Astrocyte (in vitro differentiated cells and primary cell): Measurements from ENCODE around the gene CLEC3B. TPM values are rescaled to one million over a fixed set of nuclear protein-coding genes. Genes with fewer than 3 reads are reported as not detected.

Experiments
- DNase-seq: peaks from one replicate; pipeline ENCODE4 v3.0.0-alpha.2; 2010; ENCODE audit warnings: low read depth
- FAIRE-seq: peaks from 2 replicates; lab custom pipeline; 2011; peaks lifted over from hg19 to GRCh38; lab: Jason Lieb, UNC
- H2AFZ ChIP-seq: 2 replicates; pipeline ENCODE4 v1.6.0; 2012; ENCODE audit warnings: low read depth, low read length, inconsistent platforms
- H3K27ac ChIP-seq: 2 replicates; pipeline ENCODE4 v1.5.1; 2011; ENCODE audit warnings: low read depth, low read length, inconsistent platforms
- H3K27me3 ChIP-seq: 2 replicates; pipeline ENCODE4 v1.6.0; 2011; ENCODE audit warnings: low read length, inconsistent platforms; ENCODE audit not compliant: insufficient read depth
- H3K36me3 ChIP-seq: 2 replicates; pipeline ENCODE4 v1.5.1; 2011; ENCODE audit warnings: low read length, inconsistent platforms; ENCODE audit not compliant: insufficient read depth
- H3K4me1 ChIP-seq: 2 replicates; pipeline ENCODE4 v1.5.1; 2011; ENCODE audit warnings: low read length, inconsistent platforms; ENCODE audit not compliant: insufficient read depth
- H3K4me2 ChIP-seq: 2 replicates; pipeline ENCODE4 v1.6.0; 2012; ENCODE audit warnings: low read length, inconsistent platforms
- H3K4me3 ChIP-seq: 2 replicates; pipeline ENCODE4 v1.5.1; 2011; ENCODE audit warnings: low read depth, mild to moderate bottlenecking, low read length, inconsistent platforms; ENCODE audit not compliant: insufficient read depth
- H3K79me2 ChIP-seq: 2 replicates; pipeline ENCODE4 v1.6.0; 2012; ENCODE audit warnings: mild to moderate bottlenecking, low read length, inconsistent platforms; ENCODE audit not compliant: insufficient read depth
- H3K9ac ChIP-seq: 2 replicates; pipeline ENCODE4 v1.6.0; 2012; ENCODE audit warnings: mild to moderate bottlenecking, low read length, inconsistent platforms
- H3K9me3 ChIP-seq: 2 replicates; pipeline ENCODE4 v1.5.1; 2012; ENCODE audit warnings: low read depth, mild to moderate bottlenecking, low read length, inconsistent platforms; ENCODE audit not compliant: insufficient read depth
- H4K20me1 ChIP-seq: 2 replicates; pipeline ENCODE4 v1.6.0; 2012; ENCODE audit warnings: low read length, inconsistent platforms; ENCODE audit not compliant: insufficient read depth
- H3K27ac Mint-ChIP-seq: one replicate; pipeline ENCODE4 v1.8.0; 2021; ENCODE audit warnings: mild to moderate bottlenecking, mixed read lengths; ENCODE audit not compliant: unreplicated experiment
- H3K27me3 Mint-ChIP-seq: one replicate; pipeline ENCODE4 v1.8.0; 2021; ENCODE audit warnings: low read depth, mixed read lengths; ENCODE audit not compliant: unreplicated experiment
- H3K36me3 Mint-ChIP-seq: one replicate; pipeline ENCODE4 v1.8.0; 2021; ENCODE audit warnings: low read depth, mixed read lengths; ENCODE audit not compliant: unreplicated experiment
- H3K4me1 Mint-ChIP-seq: one replicate; pipeline ENCODE4 v1.8.0; 2021; ENCODE audit warnings: low read depth, mixed read lengths; ENCODE audit not compliant: unreplicated experiment
- H3K4me3 Mint-ChIP-seq: one replicate; pipeline ENCODE4 v1.8.0; 2021; ENCODE audit warnings: mild to moderate bottlenecking, moderate library complexity, mixed read lengths; ENCODE audit not compliant: unreplicated experiment
- H3K9me3 Mint-ChIP-seq: one replicate; pipeline ENCODE4 v1.8.0; 2021; ENCODE audit warnings: mild to moderate bottlenecking, mixed read lengths; ENCODE audit not compliant: unreplicated experiment
- CTCF ChIP-seq: IDR thresholded peaks from 2 replicates; pipeline ENCODE4 v1.5.1; 2011; ENCODE audit warnings: low read depth, mild to moderate bottlenecking, inconsistent platforms, low read length, moderate library complexity; ENCODE audit not compliant: insufficient read depth
- EZH2 ChIP-seq: IDR thresholded peaks from 2 replicates; pipeline ENCODE4 v1.6.1; 2012; ENCODE audit warnings: mild to moderate bottlenecking, low read length, inconsistent platforms; ENCODE audit not compliant: insufficient read depth
- total RNA-seq: library from RNA; stranded (reverse); gene quantifications from 2 replicates; pipeline ENCODE4 v1.2.1, GENCODE V29; 2021

The CLEC3B gene
- total RNA-seq, 1 donor from 2014 or later: 0.32 TPM

DNA sequence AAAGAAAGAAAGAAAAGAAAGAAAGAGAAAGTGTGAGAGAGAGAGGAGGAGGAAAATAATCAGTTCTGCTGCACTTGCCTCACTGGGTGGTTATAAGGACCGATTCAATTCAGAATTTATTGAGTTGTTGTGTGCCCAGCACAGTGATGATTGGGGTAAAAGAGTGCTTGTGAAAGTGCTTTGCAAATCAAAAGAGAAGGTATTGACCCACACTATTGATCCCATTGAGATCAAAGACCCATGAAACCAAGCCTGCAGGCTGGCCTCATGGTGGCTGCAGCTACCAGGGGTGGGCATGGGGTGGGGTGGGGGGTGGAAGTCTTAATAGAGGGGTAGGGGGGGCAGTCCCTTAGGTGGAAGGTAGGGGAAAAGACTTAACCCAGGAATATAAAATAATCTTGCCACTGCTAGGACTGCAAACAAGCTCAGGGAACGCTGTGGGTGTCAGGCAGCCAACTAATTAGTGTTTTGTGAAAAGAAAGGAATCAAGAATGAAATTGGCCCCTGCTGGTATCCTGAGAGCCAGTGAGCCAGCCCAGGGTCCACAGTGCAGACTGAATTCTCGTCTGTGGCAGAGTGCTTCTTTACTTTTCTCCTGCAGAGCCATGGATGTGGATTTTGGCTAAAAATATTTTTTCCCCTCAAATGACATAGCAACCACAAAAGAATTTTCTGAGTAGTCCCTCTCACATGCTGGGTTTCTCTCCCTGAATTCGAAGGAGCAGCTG is 34.2 kb downstream of the CLEC3B start:
- FAIRE-seq: no peak
- no peak for TF ChIP-seq EZH2
- TF ChIP-seq CTCF: no peak
- no peak for DNase-seq
- Histone ChIP-seq H3K4me3 (no peak overlapping the region), H3K27ac (no peak overlapping the region), H3K79me2 (no peaks in the 10 kb centered on the region), H3K9me3 (no peaks in the 10 kb centered on the region), H4K20me1 (no peaks in the 10 kb centered on the region), H3K27me3 (no peaks in the 10 kb centered on the region), H3K4me1 (peaks cover 40% of the 10 kb centered on the region), H3K9ac (peak overlapping the region; percentile 17), H2AFZ (no peak overlapping the region), H3K36me3 (no peaks in the 10 kb centered on the region), H3K4me2 (no peak overlapping the region)
- no peaks in the 10 kb centered on the region for H3K27me3 Mint-ChIP-seq
- H3K27ac Mint-ChIP-seq: peak overlapping the region; percentile 58
- no peak overlapping the region for H3K4me3 Mint-ChIP-seq
- no peaks in the 10 kb centered on the region for H3K36me3 Mint-ChIP-seq
- H3K4me1 Mint-ChIP-seq: peaks cover 36% of the 10 kb centered on the region
- no peaks in the 10 kb centered on the region for H3K9me3 Mint-ChIP-seq

DNA sequence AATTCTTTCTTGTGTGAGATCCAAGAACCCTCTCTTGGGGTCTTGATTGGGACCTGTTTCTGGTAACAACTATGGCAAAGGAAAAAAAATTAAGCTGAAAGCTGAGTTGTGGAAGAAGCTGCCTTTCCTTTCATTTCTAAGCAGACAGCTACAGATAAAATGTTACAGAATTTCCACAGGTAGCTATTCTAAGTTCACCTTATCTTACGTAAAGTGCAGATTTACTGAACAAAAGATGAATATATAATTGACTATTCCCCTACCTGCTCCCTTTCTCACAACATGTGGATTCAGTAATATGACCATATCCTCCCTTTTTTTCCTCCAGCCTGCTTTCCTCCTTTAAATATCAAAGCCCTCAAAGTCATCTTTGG is 36.6 kb downstream of the CLEC3B start:
- Histone ChIP-seq H3K9me3 (no peaks in the 10 kb centered on the region), H3K36me3 (no peaks in the 10 kb centered on the region), H3K9ac (no peak overlapping the region), H3K4me1 (peaks cover 37% of the 10 kb centered on the region), H3K79me2 (no peaks in the 10 kb centered on the region), H4K20me1 (no peaks in the 10 kb centered on the region), H3K4me3 (no peak overlapping the region), H3K27ac (no peak overlapping the region), H3K27me3 (no peaks in the 10 kb centered on the region), H2AFZ (no peak overlapping the region), H3K4me2 (no peak overlapping the region)
- no peak overlapping the region for H3K4me3 Mint-ChIP-seq
- H3K27ac Mint-ChIP-seq: no peak overlapping the region
- no peaks in the 10 kb centered on the region for H3K36me3 Mint-ChIP-seq
- H3K4me1 Mint-ChIP-seq: peaks cover 26% of the 10 kb centered on the region
- TF ChIP-seq EZH2: no peak
- TF ChIP-seq CTCF: no peak
- DNase-seq (no peak), FAIRE-seq (no peak)
- peaks cover 2% of the 10 kb centered on the region for H3K27me3 Mint-ChIP-seq
- no peaks in the 10 kb centered on the region for H3K9me3 Mint-ChIP-seq
